Panc1 (cell line): ENCODE measurements around the gene NPR3. TPM values are rescaled to one million over a fixed set of nuclear protein-coding genes. Genes with fewer than 3 reads are reported as not detected.

Experiments
- ATAC-seq: fragments of 200-7000 bp; cut with Tn5 transposase; 2 replicates; pipeline ENCODE4 v1.9.1; 2020; ENCODE audit warnings: mild to moderate bottlenecking, moderate library complexity
- BruUV-seq: library from RNA; stranded (reverse); fragments of 400-500 nt; replicated peaks from 2 replicates; lab custom pipeline; 2021; lab: Mats Ljungman, UMichigan
- CTCF ChIA-PET: fragments of 300-600 bp; sonication (Branson Sonifier 250); formaldehyde crosslinking; loops from one replicate; lab custom pipeline; 2022; ENCODE audit warnings: antibody characterized with exemption; lab: Charles Lee
- POLR2A ChIA-PET: fragments of 300-600 bp; sonication (Branson Sonifier 250); formaldehyde crosslinking; loops from one replicate; lab custom pipeline; 2022; ENCODE audit warnings: antibody characterized with exemption; lab: Charles Lee
- DNase-seq: peaks from one replicate; pipeline ENCODE4 v3.0.0-alpha.2; 2010; ENCODE audit warnings: low read depth, low spot score
- H3K27ac ChIP-seq: 2 replicates; pipeline ENCODE4 v1.5.1; 2011; ENCODE audit warnings: mild to moderate bottlenecking, low read length, inconsistent platforms
- H3K27me3 ChIP-seq: fragments of 200-500 bp; sonication (Bioruptor generic); 2 replicates; pipeline ENCODE4 v1.6.0; 2014; ENCODE audit warnings: low read length, inconsistent platforms; ENCODE audit not compliant: control insufficient read depth, insufficient read depth
- H3K36me3 ChIP-seq: fragments of 200-500 bp; sonication (Bioruptor generic); 2 replicates; pipeline ENCODE4 v1.5.1; 2014; ENCODE audit warnings: inconsistent platforms, mild to moderate bottlenecking, low read length, moderate library complexity; ENCODE audit not compliant: control insufficient read depth, insufficient read depth
- H3K4me1 ChIP-seq: 2 replicates; pipeline ENCODE4 v1.5.1; 2011; ENCODE audit warnings: inconsistent platforms, mild to moderate bottlenecking, low read length, moderate library complexity; ENCODE audit not compliant: control insufficient read depth, insufficient read depth
- H3K4me3 ChIP-seq, 2 experiments: 2 replicates each; pipeline ENCODE4 v1.5.1; 2011 to 2012; ENCODE audit warnings: low read depth in 2 of 2, low read length in 2 of 2, mild to moderate bottlenecking in 2 of 2, inconsistent platforms in 1 of 2, moderate library complexity in 1 of 2
- H3K9me3 ChIP-seq: fragments of 200-500 bp; sonication (Bioruptor generic); 2 replicates; pipeline ENCODE4 v1.5.1; 2014; ENCODE audit warnings: low read depth, mild to moderate bottlenecking, inconsistent platforms, low read length, moderate library complexity; ENCODE audit not compliant: control insufficient read depth, insufficient read depth
- POLR2AphosphoS5 ChIP-seq: IDR thresholded peaks from 2 replicates; pipeline ENCODE4 v1.6.1; 2012; ENCODE audit warnings: mild to moderate bottlenecking, low read depth, low read length, moderate library complexity
- SIN3A ChIP-seq: IDR thresholded peaks from 2 replicates; pipeline ENCODE4 v1.6.1; 2012; ENCODE audit warnings: low read depth, mild to moderate bottlenecking, low read length, moderate library complexity, borderline replicate concordance; ENCODE audit not compliant: insufficient read depth
- TCF7L2 ChIP-seq: IDR thresholded peaks from 2 replicates; pipeline ENCODE4 v1.6.1; 2011; ENCODE audit warnings: mild to moderate bottlenecking, low read depth, low read length, inconsistent platforms
- in situ Hi-C: cut with HindIII; loops from 2 replicates; pipeline ENCODE4 v1.10.0; 2016; ENCODE audit warnings: low sequenced_read_pairs, low pct_unique_long_range_greater_than_20kb
- intact Hi-C: fragments of 100-400 bp; cut with micrococcal nuclease; formaldehyde crosslinking; loops from one replicate; pipeline ENCODE4 v1.10.0; 2022; ENCODE audit not compliant: unreplicated experiment
- total RNA-seq: library from RNA; stranded (reverse); gene quantifications from one replicate; pipeline ENCODE4 v1.2.1, GENCODE V29; 2021; ENCODE audit not compliant: unreplicated experiment
- TF ChIP-seq, protein P1 (sequence below): fragments of 450-650 bp; IDR thresholded peaks from 2 replicates; pipeline ENCODE4 v1.5.1; 2017; ENCODE audit warnings: mild to moderate bottlenecking
- TF ChIP-seq, protein P2 (sequence below), 2 experiments: IDR thresholded peaks; 2 replicates each; pipeline ENCODE4 v1.6.1; 2011 to 2012; ENCODE audit warnings: low read depth in 2 of 2, control low read depth in 1 of 2, low read length in 1 of 2, mild to moderate bottlenecking in 1 of 2, moderate library complexity in 1 of 2; ENCODE audit not compliant: insufficient read depth in 1 of 2

The NPR3 gene
- total RNA-seq, 1 experiment from 2014 or later, result 0.10 TPM

DNA sequence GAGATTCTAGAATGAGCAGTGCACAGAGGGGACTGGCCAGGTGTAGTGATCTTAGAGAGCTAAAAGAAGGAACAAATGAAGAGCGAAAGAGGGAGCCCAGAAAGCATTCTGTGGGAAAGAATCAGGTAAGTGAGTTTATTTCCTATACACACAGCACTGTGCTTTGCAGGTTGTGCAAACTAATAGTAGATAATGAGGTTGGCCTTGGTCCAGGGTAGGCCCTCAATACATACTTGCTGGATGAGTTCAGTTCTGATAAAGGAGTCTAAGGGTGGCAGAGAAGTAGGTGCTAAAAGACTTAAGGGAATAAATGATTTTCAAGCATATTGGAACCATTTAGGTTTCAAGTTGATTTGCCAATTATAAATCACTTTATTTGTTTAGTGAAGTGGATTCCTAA is 122.0 kb downstream of the NPR3 start:
- no peak for ATAC-seq
- ChIA-PET POLR2A (no interaction called here), CTCF (no interaction called here)
- no peaks in the 10 kb centered on the region for H3K27me3 ChIP-seq
- H3K27ac ChIP-seq, result no peak overlapping the region
- no peak for DNase-seq
- intact Hi-C loops, result no loop called here
- in situ Hi-C loops, result no loop called here
- H3K36me3 ChIP-seq, result no peaks in the 10 kb centered on the region
- H3K9me3 ChIP-seq, result no peaks in the 10 kb centered on the region
- H3K4me3 ChIP-seq, result no peak overlapping the region
- TF ChIP-seq, protein P1, sequence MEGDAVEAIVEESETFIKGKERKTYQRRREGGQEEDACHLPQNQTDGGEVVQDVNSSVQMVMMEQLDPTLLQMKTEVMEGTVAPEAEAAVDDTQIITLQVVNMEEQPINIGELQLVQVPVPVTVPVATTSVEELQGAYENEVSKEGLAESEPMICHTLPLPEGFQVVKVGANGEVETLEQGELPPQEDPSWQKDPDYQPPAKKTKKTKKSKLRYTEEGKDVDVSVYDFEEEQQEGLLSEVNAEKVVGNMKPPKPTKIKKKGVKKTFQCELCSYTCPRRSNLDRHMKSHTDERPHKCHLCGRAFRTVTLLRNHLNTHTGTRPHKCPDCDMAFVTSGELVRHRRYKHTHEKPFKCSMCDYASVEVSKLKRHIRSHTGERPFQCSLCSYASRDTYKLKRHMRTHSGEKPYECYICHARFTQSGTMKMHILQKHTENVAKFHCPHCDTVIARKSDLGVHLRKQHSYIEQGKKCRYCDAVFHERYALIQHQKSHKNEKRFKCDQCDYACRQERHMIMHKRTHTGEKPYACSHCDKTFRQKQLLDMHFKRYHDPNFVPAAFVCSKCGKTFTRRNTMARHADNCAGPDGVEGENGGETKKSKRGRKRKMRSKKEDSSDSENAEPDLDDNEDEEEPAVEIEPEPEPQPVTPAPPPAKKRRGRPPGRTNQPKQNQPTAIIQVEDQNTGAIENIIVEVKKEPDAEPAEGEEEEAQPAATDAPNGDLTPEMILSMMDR, result no peak
- no peak for TF ChIP-seq SIN3A
- TF ChIP-seq, protein P2, sequence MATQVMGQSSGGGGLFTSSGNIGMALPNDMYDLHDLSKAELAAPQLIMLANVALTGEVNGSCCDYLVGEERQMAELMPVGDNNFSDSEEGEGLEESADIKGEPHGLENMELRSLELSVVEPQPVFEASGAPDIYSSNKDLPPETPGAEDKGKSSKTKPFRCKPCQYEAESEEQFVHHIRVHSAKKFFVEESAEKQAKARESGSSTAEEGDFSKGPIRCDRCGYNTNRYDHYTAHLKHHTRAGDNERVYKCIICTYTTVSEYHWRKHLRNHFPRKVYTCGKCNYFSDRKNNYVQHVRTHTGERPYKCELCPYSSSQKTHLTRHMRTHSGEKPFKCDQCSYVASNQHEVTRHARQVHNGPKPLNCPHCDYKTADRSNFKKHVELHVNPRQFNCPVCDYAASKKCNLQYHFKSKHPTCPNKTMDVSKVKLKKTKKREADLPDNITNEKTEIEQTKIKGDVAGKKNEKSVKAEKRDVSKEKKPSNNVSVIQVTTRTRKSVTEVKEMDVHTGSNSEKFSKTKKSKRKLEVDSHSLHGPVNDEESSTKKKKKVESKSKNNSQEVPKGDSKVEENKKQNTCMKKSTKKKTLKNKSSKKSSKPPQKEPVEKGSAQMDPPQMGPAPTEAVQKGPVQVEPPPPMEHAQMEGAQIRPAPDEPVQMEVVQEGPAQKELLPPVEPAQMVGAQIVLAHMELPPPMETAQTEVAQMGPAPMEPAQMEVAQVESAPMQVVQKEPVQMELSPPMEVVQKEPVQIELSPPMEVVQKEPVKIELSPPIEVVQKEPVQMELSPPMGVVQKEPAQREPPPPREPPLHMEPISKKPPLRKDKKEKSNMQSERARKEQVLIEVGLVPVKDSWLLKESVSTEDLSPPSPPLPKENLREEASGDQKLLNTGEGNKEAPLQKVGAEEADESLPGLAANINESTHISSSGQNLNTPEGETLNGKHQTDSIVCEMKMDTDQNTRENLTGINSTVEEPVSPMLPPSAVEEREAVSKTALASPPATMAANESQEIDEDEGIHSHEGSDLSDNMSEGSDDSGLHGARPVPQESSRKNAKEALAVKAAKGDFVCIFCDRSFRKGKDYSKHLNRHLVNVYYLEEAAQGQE (IDR thresholded peaks at IDR 0.05; ENCODE audit: insufficient read depth in 1 of 2, low read depth in 2 of 2, low read length in 1 of 2), result no peak
- TF ChIP-seq TCF7L2, result no peak
- TF ChIP-seq POLR2AphosphoS5, result no peak
- H3K4me1 ChIP-seq, result no peaks in the 10 kb centered on the region
- no TSS peak for BruUV-seq

DNA sequence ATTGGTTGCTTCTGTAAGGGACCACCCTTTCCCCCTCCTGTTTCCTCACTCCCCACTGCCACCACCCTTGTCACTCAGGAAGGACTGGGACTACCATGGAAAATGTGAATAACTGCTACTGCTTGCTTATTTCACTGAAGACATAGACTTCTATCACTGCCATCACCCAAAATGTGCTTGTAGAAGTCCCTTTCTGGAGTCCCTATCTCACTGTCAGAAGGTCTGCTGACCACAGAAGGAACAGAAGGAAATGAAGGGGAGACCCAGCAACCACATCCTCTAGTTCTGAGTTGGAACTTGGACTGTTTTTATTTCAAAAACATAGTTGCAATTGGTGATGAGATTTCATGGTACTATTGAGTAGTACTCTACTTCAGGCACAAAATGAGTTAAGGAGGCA is 122.5 kb downstream of the NPR3 start:
- in situ Hi-C loops (no loop called here), intact Hi-C loops (no loop called here)
- H3K4me3 ChIP-seq, result no peak overlapping the region
- ATAC-seq, result no peak
- DNase-seq, result no peak
- CTCF ChIA-PET, result no interaction called here
- POLR2A ChIA-PET, result no interaction called here
- no peak overlapping the region for H3K27ac ChIP-seq
- TF ChIP-seq, protein P2 (IDR thresholded peaks at IDR 0.05; ENCODE audit: insufficient read depth in 1 of 2, low read depth in 2 of 2, low read length in 1 of 2), result no peak
- TF ChIP-seq, protein P1, result no peak
- no peak for TF ChIP-seq TCF7L2
- no peak for TF ChIP-seq POLR2AphosphoS5
- no peak for TF ChIP-seq SIN3A
- no peaks in the 10 kb centered on the region for H3K36me3 ChIP-seq
- H3K9me3 ChIP-seq, result no peaks in the 10 kb centered on the region
- BruUV-seq, result no TSS peak
- H3K27me3 ChIP-seq, result no peaks in the 10 kb centered on the region
- H3K4me1 ChIP-seq, result no peaks in the 10 kb centered on the region
